PFSK-1 (cell line): ENCODE measurements around the gene PRR15L.

Experiments used
- POLR2AphosphoS5 ChIP-seq: IDR thresholded peaks from 2 replicates; pipeline ENCODE4 v1.6.1; 2012; ENCODE audit warnings: low read depth, mild to moderate bottlenecking, control low read depth, low read length, moderate library complexity
- SIN3A ChIP-seq: IDR thresholded peaks from 2 replicates; pipeline ENCODE4 v1.6.1; 2012; ENCODE audit warnings: mild to moderate bottlenecking, low read length, moderate library complexity, borderline replicate concordance; ENCODE audit not compliant: insufficient read depth

DNA sequence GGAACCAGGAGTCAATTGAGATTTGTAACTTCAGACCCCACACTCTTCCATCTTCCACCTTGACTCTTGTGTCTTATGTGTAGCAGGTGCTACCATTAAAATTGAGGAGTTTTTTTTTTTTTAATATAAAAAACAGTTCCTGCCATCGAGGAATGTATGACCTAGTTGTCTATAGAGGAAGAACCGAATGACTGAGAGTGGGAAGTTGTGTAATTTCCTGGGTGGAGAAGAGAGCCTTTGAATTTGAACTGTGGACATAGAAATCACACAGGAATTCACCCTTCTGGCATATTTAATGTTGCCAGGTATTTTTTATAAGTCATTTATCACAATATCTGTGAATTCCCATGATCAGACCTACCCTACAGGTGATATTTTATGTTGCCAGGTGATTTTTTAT, 39.7 kb downstream of the PRR15L start:
- no peak for TF ChIP-seq POLR2AphosphoS5
- TF ChIP-seq SIN3A: no peak
